Left hindlimb (tissue), 1 donor: Measurements from ENCODE around the gene EXOC6.
"Not testable (repeated sequence)": the region's sequence is repeated elsewhere in the genome, so short reads cannot be mapped to it uniquely, and the experiment has no call there.

Experiments
- DNase-seq: peaks from one replicate; pipeline ENCODE4 v3.0.0-alpha.2; 2018

Gene EXOC6

GRCh38 chr10:92890471-92890870, 42.2 kb downstream of the EXOC6 start:
- DNase-seq: no peak

DNA sequence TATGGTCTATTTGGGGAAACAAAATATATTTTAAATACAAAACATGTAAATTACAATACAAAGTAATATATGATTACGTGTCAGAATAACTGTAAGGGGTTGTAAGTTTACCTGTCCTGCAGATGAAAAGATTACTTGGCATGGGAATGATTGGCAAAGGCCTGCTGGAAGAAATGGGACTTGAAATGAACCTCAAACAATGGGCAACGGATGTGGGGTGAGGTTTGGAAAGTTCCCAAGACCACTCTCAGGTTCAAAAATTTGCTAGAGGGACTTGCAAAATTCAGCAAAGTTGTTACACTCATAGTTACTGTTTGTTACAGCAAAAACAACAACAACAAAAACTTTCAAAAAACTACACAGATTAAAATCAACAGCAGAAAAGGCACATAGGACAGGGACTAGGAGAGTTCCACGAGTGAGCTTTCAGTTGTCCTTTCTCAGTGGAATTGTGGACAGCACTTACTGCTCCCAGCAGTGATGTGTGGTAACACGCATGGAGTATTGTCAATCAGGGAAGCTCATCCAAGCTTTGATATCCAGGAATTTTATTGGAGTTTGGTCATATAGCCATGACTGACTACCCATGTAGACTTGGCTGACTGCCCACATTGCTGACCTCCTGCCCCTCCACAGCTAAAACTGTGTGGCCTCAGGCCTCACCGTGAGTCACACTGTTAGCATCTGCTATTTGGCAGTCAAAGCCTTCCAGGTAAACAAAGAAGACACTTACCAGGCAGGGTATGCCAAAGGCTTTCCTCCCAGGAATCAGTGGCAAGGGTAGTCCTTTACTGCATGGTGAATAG, 43.8 kb downstream of the EXOC6 start:
- DNase-seq: no peak

GRCh38 chr10:92892691-92893054, 44.4 kb downstream of the EXOC6 start:
- no peak for DNase-seq

DNA sequence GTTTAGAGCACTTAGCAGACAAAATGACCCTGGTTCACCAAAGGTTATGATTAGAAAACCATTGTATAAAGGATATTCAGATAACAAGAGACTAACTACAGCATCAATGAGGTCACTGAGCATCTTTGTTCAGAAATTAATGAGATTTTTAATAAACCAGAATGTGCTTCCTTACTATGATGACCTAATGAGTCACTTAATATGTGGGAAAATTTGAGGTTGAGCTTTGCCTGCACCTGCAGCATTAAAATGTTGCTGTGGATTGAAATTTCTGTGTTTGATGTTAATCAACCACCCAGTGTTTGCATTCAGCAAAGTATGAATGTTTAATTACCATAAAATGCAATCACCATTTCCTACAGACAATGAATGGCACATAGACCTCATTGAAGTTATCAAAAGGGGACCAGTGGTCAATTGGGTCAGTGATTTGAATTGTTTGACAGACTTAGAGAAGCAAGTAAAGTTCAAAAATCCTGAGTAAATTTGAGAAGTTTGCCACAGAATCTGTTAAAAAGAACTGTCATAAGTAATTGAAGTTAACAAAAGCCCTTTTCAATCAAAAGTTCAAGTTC, 45.8 kb downstream of the EXOC6 start:
- no peak for DNase-seq

DNA sequence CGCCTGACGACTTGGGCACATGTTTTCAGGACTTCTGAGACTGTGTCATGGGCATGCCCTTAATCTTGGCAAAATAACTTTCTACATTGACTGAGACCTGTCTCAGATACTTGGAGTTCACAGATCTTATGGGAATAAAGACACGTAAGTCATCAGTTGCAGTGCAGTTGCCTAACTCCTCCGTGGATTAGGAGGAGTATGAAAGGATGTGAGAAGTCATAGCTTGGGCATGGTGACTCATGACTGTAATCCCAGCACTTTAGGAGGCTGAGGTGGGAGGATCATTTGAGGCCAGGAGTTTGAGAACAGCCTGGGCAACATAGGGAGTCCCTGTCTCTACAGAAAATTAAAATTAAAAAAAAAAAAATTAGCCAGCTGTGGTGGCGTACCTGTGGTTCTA, 49.6 kb downstream of the EXOC6 start:
- DNase-seq: no peak

GRCh38 chr10:92901819-92902251, 53.5 kb downstream of the EXOC6 start:
- DNase-seq: no peak

- no peak for DNase-seq
Observed at GRCh38 chr10:92903633-92904032, 55.3 kb downstream of the EXOC6 start.

GRCh38 chr10:92907280-92907679, 59.0 kb downstream of the EXOC6 start:
- no peak for DNase-seq

DNA sequence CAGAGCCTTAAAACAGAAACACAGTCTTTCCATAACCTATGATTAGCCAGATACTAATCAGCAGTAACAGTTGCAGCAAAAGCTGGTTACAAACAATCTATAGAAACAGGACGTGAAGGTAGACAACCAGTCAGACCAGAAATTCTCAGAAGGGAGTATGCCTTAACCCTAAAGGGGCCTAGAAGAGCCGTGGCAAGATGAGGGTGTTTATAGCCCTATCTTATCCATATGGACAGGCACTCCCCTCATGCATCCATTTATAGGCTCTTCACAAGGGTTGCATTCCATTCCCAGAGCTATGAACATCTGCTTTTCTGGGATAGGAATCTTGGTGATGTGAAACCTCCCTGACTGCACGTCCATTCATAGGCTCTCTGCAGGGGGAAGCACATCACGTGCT, 64.3 kb downstream of the EXOC6 start:
- DNase-seq: not testable (repeated sequence)

GRCh38 chr10:92913973-92914372, 65.7 kb downstream of the EXOC6 start:
- DNase-seq: no peak

- no peak for DNase-seq
Observed at GRCh38 chr10:92914478-92915325, 66.4 kb downstream of the EXOC6 start.

DNA sequence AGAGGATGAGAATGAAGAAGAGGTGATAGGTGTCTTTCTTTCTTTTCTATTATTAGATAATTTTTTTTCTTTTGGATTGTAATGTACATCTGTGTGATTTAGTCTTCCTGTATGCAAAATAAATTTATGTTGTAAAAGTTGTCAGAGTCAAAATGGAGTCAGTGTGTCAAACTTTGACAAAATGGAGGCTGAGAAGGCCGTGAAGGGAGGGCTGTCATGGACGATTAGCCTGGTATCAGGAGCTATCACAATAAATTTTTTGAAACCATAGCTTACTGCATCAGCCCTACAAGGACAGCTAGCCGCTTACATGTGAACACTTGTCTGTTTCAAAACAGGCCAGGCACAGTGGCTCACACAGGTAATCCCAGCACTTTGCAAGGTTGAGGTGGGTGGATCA, 67.6 kb downstream of the EXOC6 start:
- no peak for DNase-seq

DNA sequence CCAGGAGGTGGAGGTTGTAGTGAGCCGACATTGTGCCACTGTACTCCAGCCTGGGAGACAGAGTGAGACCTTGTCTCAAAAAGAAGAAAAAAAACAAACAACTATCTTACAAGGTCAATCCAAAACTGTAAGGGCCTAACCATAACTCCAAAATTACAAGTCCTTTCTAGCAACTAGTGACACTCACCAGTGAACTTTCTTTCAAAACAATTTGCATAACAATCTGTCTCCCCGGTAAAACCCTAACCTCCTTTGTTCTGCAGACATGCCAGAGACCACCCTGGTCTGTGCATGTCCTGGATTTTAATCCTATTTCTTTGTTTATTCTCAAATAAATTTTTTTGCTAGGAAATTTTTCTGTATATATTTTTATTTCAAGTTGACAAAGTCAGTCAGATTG, 68.1 kb downstream of the EXOC6 start:
- no peak for DNase-seq

DNA sequence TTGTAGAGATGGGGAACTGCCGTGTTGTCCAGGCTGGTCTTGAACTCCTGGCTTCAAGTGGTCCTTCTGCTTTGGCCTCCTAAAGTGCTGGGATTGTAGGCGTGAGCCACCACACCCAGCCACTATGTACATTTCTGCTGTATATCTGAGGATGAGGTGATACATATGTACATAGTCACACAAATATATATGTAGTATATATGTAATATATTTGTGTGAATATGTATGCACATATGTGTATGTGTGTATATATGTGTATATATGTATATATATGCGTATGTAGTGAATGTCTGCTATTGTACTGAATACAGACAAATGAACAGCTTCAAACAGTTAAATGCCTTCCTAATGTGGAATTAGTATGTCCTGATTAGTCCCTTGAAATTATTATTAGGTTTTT, 70.3 kb downstream of the EXOC6 start:
- DNase-seq: no peak

DNA sequence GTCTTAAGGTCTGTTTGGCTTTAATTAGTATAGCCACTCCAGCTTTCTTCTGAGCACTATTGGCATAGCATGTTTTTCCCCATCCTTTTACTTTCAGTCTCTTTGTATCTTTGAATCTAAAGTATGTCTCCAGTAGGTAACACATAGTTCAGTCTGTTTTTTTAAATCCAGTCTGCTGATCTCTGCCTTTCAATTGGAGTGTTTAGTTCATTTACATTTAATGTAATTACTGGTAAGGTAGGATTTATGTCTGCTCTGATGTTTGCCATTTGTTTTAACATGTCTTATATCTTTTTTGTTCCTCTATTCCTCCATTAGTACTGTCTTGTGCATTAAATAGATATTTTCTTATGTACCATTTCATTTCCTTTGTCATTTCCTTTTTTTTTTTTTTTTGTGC, 72.5 kb downstream of the EXOC6 start:
- DNase-seq: no peak

GRCh38 chr10:92923416-92923815, 75.1 kb downstream of the EXOC6 start:
- no peak for DNase-seq

DNA sequence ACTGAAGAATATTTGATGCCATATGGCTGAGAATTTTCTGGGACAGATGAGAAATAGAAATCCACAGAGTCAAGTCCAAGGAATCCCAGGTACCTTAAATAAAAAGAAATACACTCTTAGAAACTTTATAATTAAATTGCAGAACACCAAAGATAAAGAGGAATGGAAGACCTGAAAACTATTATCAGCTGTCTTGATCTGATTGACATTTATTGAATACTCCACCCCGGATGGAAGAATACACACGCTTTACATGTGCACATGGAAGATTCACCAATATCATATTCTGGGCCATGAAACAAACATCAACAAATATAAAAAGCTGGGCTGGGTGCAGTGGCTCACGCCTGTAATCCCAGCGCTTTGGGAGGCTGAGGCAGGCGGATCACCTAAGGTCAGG, 81.6 kb downstream of the EXOC6 start:
- DNase-seq: no peak

DNA sequence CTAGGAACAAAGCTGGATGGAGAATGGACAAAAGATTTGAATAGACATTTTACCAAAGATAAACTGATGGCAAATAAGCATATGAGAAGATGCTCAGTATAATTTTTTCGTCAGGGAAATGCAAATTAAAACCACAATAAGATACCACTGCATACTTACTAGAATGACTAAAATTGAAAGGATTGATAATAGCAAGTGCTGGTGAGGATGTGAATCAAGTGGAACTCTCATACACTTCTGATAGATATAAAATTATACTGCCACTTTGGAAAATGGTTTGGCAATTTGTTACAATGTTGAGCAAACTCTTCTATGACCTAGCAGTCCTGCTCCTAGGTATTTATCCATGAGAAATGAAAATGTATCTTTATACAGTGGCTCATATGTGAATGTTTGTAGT, 83.3 kb downstream of the EXOC6 start:
- DNase-seq: no peak

DNA sequence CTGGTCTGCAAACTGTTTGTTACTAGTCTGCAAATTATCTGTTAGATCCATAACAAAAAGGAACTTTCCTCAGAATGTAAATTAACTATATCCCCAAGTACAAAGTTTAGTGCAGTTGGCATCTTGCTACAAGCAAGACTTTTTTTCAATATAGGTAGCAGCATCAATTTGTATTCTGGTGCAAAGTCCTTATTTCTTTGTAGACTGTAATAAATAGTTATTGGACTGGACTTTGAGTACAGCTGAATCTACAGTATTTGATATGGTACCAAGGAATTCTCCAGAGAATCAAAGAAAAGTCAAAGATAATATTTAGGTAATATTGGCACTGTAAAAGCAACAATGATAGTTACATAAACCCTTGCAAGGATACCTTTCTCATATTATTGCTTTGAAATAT, 89.6 kb downstream of the EXOC6 start:
- no peak for DNase-seq

DNA sequence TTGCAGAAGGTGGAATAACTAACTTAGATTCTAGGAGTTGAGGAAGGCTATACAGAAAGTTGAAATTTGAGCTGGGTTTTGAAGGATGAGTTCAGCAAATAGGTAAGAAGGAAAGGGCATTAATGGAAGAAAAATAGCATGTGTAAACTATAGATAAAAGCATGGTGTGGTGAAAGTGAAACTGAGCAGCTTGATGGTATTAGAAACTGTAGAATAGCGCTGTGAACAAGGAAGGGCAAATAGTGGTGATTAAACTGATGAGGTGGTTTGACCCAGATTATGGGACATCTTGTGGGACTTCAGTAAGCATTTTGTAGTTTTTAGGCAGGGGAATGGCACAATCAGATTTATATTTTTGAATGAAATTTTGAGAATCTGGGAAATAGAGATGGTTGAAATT, 90.5 kb downstream of the EXOC6 start:
- no peak for DNase-seq

DNA sequence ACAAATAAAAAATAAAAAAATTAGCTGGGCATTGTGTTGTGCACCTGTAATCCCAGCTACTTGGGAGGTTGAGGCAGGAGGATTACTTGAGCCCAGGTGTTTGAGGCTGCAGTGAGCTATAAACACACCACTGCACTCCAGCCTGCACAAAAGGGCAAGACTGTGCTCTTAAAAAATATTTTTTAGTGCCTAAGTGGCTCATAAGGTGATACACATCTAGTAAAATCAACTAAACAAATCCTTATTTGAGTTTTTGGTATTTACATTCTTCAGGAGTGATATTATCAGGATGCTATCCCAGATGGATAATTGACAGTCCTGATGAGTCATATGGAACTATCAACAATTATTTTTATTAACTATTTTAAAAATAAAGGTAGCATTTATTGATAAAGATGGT, 93.9 kb downstream of the EXOC6 start:
- no peak for DNase-seq

DNA sequence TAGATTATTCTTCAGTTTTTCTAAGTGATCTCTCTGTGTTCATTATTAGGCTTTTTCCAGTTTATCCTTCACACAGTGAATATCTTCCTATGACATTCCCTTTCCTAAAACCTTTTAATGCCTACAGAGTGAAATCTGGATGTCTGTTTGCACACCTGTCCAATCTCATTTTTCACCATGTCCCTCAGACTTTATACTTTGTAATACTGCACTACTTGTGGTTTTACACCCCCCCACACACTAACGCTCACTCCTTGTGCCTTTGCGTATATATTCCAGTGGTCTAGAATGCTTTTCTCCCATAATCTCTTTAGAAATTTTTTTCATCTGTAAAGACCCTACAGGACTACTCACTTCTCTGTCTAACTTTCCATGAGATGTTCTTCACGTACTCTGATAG, 98.2 kb downstream of the EXOC6 start:
- no peak for DNase-seq

- not testable (repeated sequence) for DNase-seq
Observed at GRCh38 chr10:92952573-92952972, 104.3 kb downstream of the EXOC6 start.
